ENCODE data around the gene ANKLE2. TPM values are rescaled to one million over a fixed set of nuclear protein-coding genes. Genes with fewer than 3 reads are reported as not detected.

The ANKLE2 gene
- total and polyA plus RNA-seq, 10 of the 15 experiments (the other 5 are each of a cell fraction or from before 2014, with no cell fraction given) = 4.3 to 89.4 (median 53.0) TPM

DNA sequence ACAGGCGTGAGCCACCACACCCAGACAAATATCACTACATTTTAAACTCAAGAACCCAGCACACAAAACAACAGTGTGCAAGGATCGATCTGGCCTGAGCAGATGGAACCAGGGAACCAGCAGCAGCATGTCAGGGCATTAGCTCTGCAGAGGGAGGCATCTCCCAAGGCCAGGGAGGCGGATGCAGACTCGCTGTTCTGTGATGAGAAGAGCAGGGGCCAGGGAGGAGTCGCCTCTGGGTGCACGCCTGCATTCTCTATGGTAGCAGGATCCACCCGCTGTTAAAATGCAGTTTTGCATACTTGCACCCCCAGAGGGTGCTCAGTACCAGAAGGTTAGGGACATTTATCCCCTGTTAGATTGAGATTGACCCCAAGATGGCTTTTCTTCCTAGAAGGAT, 33.1 kb downstream of the ANKLE2 start:
- Histone ChIP-seq H3K9me3 (replicated peaks; ENCODE audit: control insufficient read depth, insufficient read depth, low read length) (no peaks in the 10 kb centered on the region; the same call in 2 of the 3 replicates), H3K4me1 (ENCODE audit: control insufficient read depth, insufficient read depth, low read length) (no peaks in the 10 kb centered on the region), H4K20me1 (ENCODE audit: control insufficient read depth, insufficient read depth) (0 out of 2 replicates have a peak, but pooled peaks cover 6% of the 10 kb centered on the region), H3K79me2 (ENCODE audit: control insufficient read depth, insufficient read depth, low read length) (no peaks in the 10 kb centered on the region), H2AFZ (ENCODE audit: control insufficient read depth, low read depth, low read length) (no peak overlapping the region), H3K4me3 (no peak overlapping the region), H3K27me3 (replicated peaks in 1 of 2; ENCODE audit: control insufficient read depth in 2 of 2, insufficient read depth in 2 of 2, low read length in 1 of 2) (no peaks in the 10 kb centered on the region), H3K36me3 (ENCODE audit: control insufficient read depth in 2 of 2, insufficient read depth in 2 of 2, low read length in 1 of 2) (peaks cover 26 to 36% of the 10 kb centered on the region in 2 experiments), H3K4me2 (ENCODE audit: control insufficient read depth, insufficient read depth) (no peak overlapping the region), H3K9ac (ENCODE audit: control insufficient read depth, insufficient read depth, low read length) (no peak overlapping the region), H3K27ac (ENCODE audit: control insufficient read depth, insufficient read depth) (no peak overlapping the region)
- intact Hi-C loops (cut with micrococcal nuclease; ENCODE audit: unreplicated experiment) = no loop called here
- ATAC-seq (no peak), DNase-seq (ENCODE audit: low read depth, low spot score) (no peak), FAIRE-seq (no peak)
- no TSS peak for BruUV-seq (replicated peaks)
- SMC1A ChIA-PET (ENCODE audit: uncharacterized antibody, unreplicated experiment) = no interaction called here
- POLR2A ChIA-PET = no interaction called here
- in situ Hi-C loops (cut with MboI) = no loop called here
- 94% methylated on average over 7 of the region's 7 CpGs for WGBS (ENCODE audit: insufficient coverage, insufficient replicate concordance, low lambda C conversion rate, missing lambda C conversion rate)
- CTCF ChIA-PET = no interaction called here
- RAD21 ChIA-PET (ENCODE audit: unreplicated experiment) = no interaction called here
- TF ChIP-seq, protein P1, sequence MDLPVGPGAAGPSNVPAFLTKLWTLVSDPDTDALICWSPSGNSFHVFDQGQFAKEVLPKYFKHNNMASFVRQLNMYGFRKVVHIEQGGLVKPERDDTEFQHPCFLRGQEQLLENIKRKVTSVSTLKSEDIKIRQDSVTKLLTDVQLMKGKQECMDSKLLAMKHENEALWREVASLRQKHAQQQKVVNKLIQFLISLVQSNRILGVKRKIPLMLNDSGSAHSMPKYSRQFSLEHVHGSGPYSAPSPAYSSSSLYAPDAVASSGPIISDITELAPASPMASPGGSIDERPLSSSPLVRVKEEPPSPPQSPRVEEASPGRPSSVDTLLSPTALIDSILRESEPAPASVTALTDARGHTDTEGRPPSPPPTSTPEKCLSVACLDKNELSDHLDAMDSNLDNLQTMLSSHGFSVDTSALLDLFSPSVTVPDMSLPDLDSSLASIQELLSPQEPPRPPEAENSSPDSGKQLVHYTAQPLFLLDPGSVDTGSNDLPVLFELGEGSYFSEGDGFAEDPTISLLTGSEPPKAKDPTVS (IDR thresholded peaks at IDR 0.05; ENCODE audit: low read depth, low read length) = no peak
- TF ChIP-seq BCL11A (IDR thresholded peaks at IDR 0.05; ENCODE audit: low read depth, low read length) = no peak
- TF ChIP-seq, protein P2, sequence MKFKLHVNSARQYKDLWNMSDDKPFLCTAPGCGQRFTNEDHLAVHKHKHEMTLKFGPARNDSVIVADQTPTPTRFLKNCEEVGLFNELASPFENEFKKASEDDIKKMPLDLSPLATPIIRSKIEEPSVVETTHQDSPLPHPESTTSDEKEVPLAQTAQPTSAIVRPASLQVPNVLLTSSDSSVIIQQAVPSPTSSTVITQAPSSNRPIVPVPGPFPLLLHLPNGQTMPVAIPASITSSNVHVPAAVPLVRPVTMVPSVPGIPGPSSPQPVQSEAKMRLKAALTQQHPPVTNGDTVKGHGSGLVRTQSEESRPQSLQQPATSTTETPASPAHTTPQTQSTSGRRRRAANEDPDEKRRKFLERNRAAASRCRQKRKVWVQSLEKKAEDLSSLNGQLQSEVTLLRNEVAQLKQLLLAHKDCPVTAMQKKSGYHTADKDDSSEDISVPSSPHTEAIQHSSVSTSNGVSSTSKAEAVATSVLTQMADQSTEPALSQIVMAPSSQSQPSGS (IDR thresholded peaks at IDR 0.05; ENCODE audit: low read length) = no peak
- TF ChIP-seq DPF2 (IDR thresholded peaks at IDR 0.05) = no peak
- no peak for TF ChIP-seq BHLHE40 (IDR thresholded peaks at IDR 0.05; ENCODE audit: borderline replicate concordance in 1 of 2, low read depth in 2 of 2, low read length in 1 of 2)
- TF ChIP-seq, protein P3, sequence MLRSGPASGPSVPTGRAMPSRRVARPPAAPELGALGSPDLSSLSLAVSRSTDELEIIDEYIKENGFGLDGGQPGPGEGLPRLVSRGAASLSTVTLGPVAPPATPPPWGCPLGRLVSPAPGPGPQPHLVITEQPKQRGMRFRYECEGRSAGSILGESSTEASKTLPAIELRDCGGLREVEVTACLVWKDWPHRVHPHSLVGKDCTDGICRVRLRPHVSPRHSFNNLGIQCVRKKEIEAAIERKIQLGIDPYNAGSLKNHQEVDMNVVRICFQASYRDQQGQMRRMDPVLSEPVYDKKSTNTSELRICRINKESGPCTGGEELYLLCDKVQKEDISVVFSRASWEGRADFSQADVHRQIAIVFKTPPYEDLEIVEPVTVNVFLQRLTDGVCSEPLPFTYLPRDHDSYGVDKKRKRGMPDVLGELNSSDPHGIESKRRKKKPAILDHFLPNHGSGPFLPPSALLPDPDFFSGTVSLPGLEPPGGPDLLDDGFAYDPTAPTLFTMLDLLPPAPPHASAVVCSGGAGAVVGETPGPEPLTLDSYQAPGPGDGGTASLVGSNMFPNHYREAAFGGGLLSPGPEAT (IDR thresholded peaks at IDR 0.05; ENCODE audit: low read depth) = no peak
- no peak for TF ChIP-seq POLR2A (IDR thresholded peaks at IDR 0.05; ENCODE audit: low read depth, low read length)
- TF ChIP-seq RUNX3 (IDR thresholded peaks at IDR 0.05; ENCODE audit: low read length) = no peak
- TF ChIP-seq, protein P4, sequence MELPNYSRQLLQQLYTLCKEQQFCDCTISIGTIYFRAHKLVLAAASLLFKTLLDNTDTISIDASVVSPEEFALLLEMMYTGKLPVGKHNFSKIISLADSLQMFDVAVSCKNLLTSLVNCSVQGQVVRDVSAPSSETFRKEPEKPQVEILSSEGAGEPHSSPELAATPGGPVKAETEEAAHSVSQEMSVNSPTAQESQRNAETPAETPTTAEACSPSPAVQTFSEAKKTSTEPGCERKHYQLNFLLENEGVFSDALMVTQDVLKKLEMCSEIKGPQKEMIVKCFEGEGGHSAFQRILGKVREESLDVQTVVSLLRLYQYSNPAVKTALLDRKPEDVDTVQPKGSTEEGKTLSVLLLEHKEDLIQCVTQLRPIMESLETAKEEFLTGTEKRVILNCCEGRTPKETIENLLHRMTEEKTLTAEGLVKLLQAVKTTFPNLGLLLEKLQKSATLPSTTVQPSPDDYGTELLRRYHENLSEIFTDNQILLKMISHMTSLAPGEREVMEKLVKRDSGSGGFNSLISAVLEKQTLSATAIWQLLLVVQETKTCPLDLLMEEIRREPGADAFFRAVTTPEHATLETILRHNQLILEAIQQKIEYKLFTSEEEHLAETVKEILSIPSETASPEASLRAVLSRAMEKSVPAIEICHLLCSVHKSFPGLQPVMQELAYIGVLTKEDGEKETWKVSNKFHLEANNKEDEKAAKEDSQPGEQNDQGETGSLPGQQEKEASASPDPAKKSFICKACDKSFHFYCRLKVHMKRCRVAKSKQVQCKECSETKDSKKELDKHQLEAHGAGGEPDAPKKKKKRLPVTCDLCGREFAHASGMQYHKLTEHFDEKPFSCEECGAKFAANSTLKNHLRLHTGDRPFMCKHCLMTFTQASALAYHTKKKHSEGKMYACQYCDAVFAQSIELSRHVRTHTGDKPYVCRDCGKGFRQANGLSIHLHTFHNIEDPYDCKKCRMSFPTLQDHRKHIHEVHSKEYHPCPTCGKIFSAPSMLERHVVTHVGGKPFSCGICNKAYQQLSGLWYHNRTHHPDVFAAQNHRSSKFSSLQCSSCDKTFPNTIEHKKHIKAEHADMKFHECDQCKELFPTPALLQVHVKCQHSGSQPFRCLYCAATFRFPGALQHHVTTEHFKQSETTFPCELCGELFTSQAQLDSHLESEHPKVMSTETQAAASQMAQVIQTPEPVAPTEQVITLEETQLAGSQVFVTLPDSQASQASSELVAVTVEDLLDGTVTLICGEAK (IDR thresholded peaks at IDR 0.05; ENCODE audit: borderline replicate concordance) = no peak
- TF ChIP-seq FOS (IDR thresholded peaks at IDR 0.05; ENCODE audit: borderline replicate concordance, extremely low read depth, insufficient read length) = no peak
- TF ChIP-seq SUPT20H (IDR thresholded peaks at IDR 0.05; ENCODE audit: borderline replicate concordance, control insufficient read depth, low read depth, low read length) = no peak
- no peak for TF ChIP-seq CREB1 (IDR thresholded peaks at IDR 0.05; ENCODE audit: low read depth)
- TF ChIP-seq SUZ12 (IDR thresholded peaks at IDR 0.05; ENCODE audit: unreplicated experiment) = no peak
- TF ChIP-seq POLR2AphosphoS5 (IDR thresholded peaks at IDR 0.05; ENCODE audit: low read length) = no peak
- TF ChIP-seq HDGF (IDR thresholded peaks at IDR 0.05) = no peak
- no peak for TF ChIP-seq IRF4 (IDR thresholded peaks at IDR 0.05; ENCODE audit: low read depth, low read length)
- no peak for TF ChIP-seq ZNF217 (IDR thresholded peaks at IDR 0.05)
- no peak for TF ChIP-seq SP1 (IDR thresholded peaks at IDR 0.05; ENCODE audit: low read depth, low read length)
- no peak for TF ChIP-seq MEF2B (IDR thresholded peaks at IDR 0.05; ENCODE audit: partially characterized antibody, poor library complexity, severe bottlenecking)
